Measurements from ENCODE around the gene HEATR5A.
"Not testable (repeated sequence)": the region's sequence is repeated elsewhere in the genome, so short reads cannot be mapped to it uniquely, and the experiment has no call there.

The HEATR5A gene

GRCh38 chr14:31255918-31256317 lies 164.4 kb downstream of the HEATR5A start:
- FAIRE-seq = not testable (repeated sequence)

DNA sequence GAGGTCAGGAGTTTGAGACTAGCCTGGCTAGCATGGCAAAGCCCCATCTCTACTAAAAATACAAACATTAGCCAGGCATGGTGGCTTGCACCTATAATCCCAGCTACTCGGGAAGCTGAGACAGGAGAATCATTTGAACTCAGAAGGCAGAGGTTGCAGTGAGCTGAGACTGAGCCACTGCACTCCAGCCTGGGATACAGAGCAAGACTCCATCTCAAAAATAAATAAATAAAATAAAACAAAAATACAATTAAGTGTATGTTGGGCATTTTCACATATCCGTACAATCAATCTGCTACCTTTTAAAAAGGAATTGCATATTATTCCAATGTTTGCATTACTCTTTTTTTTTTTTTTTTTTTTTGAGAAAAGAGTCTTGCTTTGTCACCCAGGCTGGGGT lies 165.1 kb downstream of the HEATR5A start:
- no peak for FAIRE-seq

- FAIRE-seq = no peak
Measured at GRCh38 chr14:31253746-31254471, 166.4 kb downstream of the HEATR5A start.

DNA sequence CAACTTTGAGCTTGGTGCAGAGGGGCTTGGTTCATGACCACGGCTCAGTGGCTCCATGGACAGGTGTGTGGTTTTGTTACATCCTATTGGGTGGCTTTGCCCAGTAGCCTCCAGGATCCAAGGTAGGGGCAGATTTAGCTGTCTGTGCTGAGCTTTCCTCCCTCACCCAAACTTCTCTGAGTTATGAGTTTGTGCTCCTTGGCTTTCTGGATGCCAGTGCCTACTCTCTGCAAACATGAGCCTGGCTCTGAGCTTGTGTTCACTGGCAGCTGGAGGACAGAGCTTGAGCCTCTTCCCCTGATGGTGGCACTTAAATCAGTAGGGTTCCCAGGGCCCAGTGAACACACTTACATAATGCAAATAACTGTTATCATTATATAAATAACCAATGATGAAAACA lies 167.5 kb downstream of the HEATR5A start:
- no peak for FAIRE-seq

DNA sequence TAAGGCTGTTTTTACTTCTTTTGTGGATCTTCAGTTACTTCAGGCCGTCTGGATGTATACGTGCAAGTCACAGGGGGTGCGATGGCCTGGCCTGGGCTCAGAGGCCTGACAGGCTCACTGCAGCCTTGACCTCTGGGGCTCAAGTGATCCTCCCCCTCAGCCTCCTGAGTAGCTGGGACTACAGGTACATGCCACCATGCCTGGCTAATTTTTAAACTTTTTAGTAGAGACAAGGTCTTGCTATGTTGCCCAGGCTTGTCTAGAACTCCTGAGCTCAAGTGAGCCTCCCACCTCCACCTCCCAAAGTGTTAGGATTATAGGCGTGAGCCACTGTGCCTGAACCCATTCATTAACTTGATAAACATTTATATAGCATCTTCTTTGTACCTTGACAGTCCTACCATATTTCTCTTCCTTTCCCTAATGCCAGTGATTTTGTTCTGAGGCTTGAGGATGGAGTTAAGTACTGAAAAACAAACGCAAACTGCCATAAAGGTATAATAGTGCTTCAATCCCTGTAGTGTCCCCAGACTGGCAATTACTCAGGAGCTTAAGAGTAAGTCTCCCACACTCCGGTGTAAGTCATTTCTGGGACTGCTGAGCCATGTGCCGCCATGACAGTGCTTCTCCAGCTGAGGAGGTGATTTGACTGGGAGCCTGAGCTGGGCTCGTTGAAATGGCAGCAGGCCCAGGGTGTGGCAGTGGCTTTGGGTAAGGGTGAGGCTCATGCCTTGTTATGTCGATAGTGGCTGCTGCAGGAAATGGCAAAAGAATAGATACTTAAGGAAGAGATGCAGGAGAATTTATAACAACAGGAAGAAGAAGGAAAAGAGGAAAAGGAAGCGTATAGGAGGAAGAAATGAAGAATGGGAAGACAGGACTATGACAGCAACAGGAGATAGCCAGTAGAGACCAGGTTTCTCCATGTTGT lies 169.1 kb downstream of the HEATR5A start:
- FAIRE-seq = no peak

DNA sequence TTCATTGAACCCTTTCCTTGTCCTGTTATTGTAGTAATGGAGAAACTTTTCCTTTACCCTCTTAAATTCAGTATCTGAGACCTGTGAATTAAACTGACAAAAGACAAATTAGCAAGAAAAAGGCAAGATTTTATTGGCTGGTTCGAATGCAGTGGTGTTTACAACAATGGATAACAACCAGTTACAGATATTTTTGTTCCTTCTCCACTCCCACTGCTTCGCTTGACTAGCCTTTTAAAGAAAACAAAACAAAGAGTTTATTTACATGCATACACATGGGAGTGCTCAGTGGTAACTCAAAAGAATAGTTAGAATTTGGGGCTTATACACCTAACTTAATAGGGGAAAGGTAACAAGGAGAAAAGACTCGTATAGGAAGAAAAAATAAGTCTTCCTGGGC lies 175.7 kb downstream of the HEATR5A start:
- FAIRE-seq = no peak

DNA sequence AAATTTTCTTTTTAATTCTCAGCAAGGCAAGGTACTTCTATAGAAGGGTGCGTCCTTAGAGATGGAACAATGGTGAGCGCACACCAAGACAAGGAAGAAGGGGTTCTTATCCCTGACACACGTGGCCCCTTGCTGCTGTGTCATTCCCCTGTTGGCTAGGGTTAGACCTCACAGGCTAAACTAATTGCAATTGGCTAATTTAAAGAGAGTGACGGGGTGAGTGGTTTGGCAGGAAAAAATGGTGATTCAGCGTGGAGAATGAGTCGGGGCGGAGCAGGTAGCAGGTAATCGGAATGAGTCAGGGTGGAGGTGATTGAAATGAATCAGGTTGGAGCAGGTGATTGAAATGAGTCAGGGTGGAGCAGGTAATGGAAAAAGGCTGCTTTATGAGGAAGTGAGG lies 176.5 kb downstream of the HEATR5A start:
- FAIRE-seq = no peak

GRCh38 chr14:31242161-31242940 lies 178.0 kb downstream of the HEATR5A start:
- not testable (repeated sequence) for FAIRE-seq

All from islet of Langerhans (tissue), 1 donor.